ENCODE data around the gene ZBTB33.

- TF ChIP-seq CTCF (IDR thresholded peaks at IDR 0.05; ENCODE audit: insufficient read depth, low read length, poor library complexity, severe bottlenecking) (no peak), EZH2phosphoT487 (conservative IDR thresholded peaks at IDR 0.05; ENCODE audit: low read length) (no peak)
These were observed 24.3 kb downstream of the ZBTB33 start for GRCh38 chrX:120274958-120275357.

Data from SU-DHL-6 (cell line).